ENCODE measurements around the gene ZFAND5. TPM values are rescaled to one million over a fixed set of nuclear protein-coding genes. Genes with fewer than 3 reads are reported as not detected.

The ZFAND5 gene
- total and polyA plus RNA-seq, 10 of the 15 experiments (the other 5 are each of a cell fraction or from before 2014, with no cell fraction given), result 22.5 to 107 (median 63.3) TPM

GRCh38 chr9:72382405-72382804, 17.4 kb upstream of the ZFAND5 start:
- FAIRE-seq (no peak), ATAC-seq (no peak), DNase-seq (ENCODE audit: low read depth, low spot score) (no peak)
- H3K4me1 ChIP-seq (ENCODE audit: control insufficient read depth, insufficient read depth, low read length), result no peaks in the 10 kb centered on the region
- no peaks in the 10 kb centered on the region for H3K9me3 ChIP-seq (replicated peaks; ENCODE audit: control insufficient read depth, insufficient read depth, low read length)
- TF ChIP-seq HSF1 (IDR thresholded peaks at IDR 0.05; ENCODE audit: low read depth, low read length) (no peak), FOS (IDR thresholded peaks at IDR 0.05; ENCODE audit: borderline replicate concordance, extremely low read depth, insufficient read length) (no peak), CREB1 (IDR thresholded peaks at IDR 0.05; ENCODE audit: low read depth) (no peak), KDM1A (IDR thresholded peaks at IDR 0.05; ENCODE audit: borderline replicate concordance) (no peak), CBX5 (IDR thresholded peaks at IDR 0.05; ENCODE audit: low read depth) (no peak), POU2F2 (IDR thresholded peaks at IDR 0.05; ENCODE audit: borderline replicate concordance, low read depth, low read length) (no peak), BRCA1 (IDR thresholded peaks at IDR 0.05; ENCODE audit: low read depth, low read length) (no peak), SMAD1 (IDR thresholded peaks at IDR 0.05; ENCODE audit: low read depth, partially characterized antibody) (no peak), HDGF (IDR thresholded peaks at IDR 0.05) (no peak), BCL3 (IDR thresholded peaks at IDR 0.05; ENCODE audit: borderline replicate concordance, insufficient read depth, low read depth, low read length, poor library complexity, severe bottlenecking) (no peak), SRF (IDR thresholded peaks at IDR 0.05; ENCODE audit: low read depth in 2 of 2, low read length in 2 of 2) (no peak), ZSCAN29 (IDR thresholded peaks at IDR 0.05) (no peak), MXI1 (IDR thresholded peaks at IDR 0.05; ENCODE audit: low read depth, low read length) (no peak), NFYA (IDR thresholded peaks at IDR 0.05; ENCODE audit: borderline replicate concordance, low read depth, low read length) (no peak), ZNF207 (IDR thresholded peaks at IDR 0.05; ENCODE audit: borderline replicate concordance) (no peak), ELK1 (IDR thresholded peaks at IDR 0.05; ENCODE audit: low read depth, low read length) (no peak), SREBF2 (IDR thresholded peaks at IDR 0.05; ENCODE audit: low read length) (no peak), NR2C2 (IDR thresholded peaks at IDR 0.05; ENCODE audit: borderline replicate concordance, control insufficient read depth, insufficient read length, low read depth) (no peak)
- H3K9ac ChIP-seq (ENCODE audit: control insufficient read depth, insufficient read depth, low read length), result no peak overlapping the region
- H3K27ac ChIP-seq (ENCODE audit: control insufficient read depth, insufficient read depth), result no peak overlapping the region
- no peak overlapping the region for H3K4me2 ChIP-seq (ENCODE audit: control insufficient read depth, insufficient read depth)
- SMC1A ChIA-PET (ENCODE audit: uncharacterized antibody, unreplicated experiment), result no interaction called here
- intact Hi-C loops (cut with micrococcal nuclease; ENCODE audit: unreplicated experiment), result no loop called here
- H3K79me2 ChIP-seq (ENCODE audit: control insufficient read depth, insufficient read depth, low read length), result no peaks in the 10 kb centered on the region
- RAD21 ChIA-PET (ENCODE audit: unreplicated experiment), result interaction anchor here (1.2 kb wide), 1 partner anchor 9 kb away, joined by 5 read pairs; no protein-coding TSS in a partner anchor
- no peaks in the 10 kb centered on the region for H3K36me3 ChIP-seq (ENCODE audit: control insufficient read depth in 2 of 2, insufficient read depth in 2 of 2, low read length in 1 of 2)
- CTCF ChIA-PET, result no interaction called here
- POLR2A ChIA-PET, result no interaction called here
- BruUV-seq (replicated peaks), result no TSS peak
- H3K4me3 ChIP-seq, result no peak overlapping the region
- in situ Hi-C loops (cut with MboI), result no loop called here
- WGBS (ENCODE audit: insufficient coverage, insufficient replicate concordance, low lambda C conversion rate, missing lambda C conversion rate), result 25% methylated on average over 4 of the region's 4 CpGs
- no peaks in the 10 kb centered on the region for H3K27me3 ChIP-seq (replicated peaks in 1 of 2; ENCODE audit: control insufficient read depth in 2 of 2, insufficient read depth in 2 of 2, low read length in 1 of 2)
- no peak overlapping the region for H2AFZ ChIP-seq (ENCODE audit: control insufficient read depth, low read depth, low read length)
- H4K20me1 ChIP-seq (ENCODE audit: control insufficient read depth, insufficient read depth), result no peaks in the 10 kb centered on the region
